GM21447 (cell line): ENCODE results near the gene MPP3.
"Not testable (repeated sequence)": the region's sequence is repeated elsewhere in the genome, so short reads cannot be mapped to it uniquely, and the experiment has no call there.

Experiments
- ATAC-seq: cut with Tn5 transposase; IDR thresholded peaks from one replicate; pipeline ENCODE4 v1.9.1; 2021; ENCODE audit not compliant: unreplicated experiment

Gene MPP3, protein sequence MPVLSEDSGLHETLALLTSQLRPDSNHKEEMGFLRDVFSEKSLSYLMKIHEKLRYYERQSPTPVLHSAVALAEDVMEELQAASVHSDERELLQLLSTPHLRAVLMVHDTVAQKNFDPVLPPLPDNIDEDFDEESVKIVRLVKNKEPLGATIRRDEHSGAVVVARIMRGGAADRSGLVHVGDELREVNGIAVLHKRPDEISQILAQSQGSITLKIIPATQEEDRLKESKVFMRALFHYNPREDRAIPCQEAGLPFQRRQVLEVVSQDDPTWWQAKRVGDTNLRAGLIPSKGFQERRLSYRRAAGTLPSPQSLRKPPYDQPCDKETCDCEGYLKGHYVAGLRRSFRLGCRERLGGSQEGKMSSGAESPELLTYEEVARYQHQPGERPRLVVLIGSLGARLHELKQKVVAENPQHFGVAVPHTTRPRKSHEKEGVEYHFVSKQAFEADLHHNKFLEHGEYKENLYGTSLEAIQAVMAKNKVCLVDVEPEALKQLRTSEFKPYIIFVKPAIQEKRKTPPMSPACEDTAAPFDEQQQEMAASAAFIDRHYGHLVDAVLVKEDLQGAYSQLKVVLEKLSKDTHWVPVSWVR

DNA sequence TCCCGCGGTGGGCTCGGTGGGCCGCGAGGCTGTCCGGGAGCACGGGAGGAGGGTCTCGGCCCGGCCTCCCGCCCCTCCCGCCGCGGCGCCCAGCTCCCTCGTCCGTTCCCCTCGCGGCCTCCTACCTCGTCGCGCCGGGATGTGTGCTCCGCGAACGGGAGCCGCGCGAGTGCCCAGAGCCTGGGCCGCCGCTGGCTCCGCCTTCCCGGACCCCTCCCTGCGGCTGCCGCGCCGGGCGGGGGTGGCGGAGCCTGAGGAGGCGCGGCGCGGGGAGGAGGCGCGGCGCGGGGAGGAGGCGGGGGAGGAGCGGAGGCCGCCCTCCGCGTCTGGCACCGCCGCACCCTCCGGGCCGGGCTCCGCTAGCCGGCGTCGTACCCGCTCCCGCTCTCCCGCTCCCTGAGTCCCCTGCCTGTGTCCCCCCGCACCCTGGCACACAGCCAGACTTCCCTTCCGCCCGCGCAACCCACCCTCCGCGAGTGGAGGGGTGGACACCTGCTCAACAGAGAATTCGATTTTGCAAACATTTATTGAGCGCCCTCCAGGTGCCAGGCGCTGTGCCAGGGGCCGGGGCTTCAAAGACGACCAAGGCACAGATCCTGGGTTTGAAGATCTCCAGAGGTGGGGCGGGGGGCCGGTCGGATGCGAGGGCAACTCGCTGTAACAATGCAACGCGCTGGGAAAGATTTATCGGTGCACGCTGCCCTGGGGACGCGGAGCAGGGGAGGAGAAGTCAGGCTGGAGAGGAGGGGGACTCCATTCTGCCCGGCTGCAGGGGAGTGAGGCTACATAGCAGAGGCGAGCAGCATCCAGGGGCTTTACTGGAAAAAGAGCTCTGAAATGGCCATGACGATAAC is at the start of gene MPP3:
TSS of gene MPP3 (minus strand) at position 171 of the 854 bp plus-strand sequence. CDS start 1,240 bp downstream, outside the sequence.
- no peak for ATAC-seq

GRCh38 chr17:43881758-43882505 is 49.0 kb upstream of the MPP3 start:
- no peak for ATAC-seq

DNA sequence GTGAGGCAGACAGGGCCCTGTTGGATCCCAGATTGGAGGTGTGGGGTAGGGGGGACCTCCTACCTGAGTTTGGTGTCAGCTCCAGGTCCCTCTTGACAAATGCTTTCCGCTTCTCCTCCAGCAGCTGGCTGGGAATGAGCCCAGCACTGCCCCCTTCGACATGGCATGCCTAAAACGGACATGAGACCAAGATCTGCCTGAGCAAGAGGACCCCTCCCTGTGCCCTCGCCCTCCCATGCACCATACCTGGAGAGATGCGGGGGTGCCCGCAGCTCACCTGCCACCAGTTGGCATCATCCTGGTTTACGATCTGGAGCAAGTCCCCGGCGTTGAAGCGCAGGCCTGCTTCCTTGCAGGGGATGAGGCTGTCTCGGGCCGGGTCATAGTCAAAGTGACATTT is 48.2 kb upstream of the MPP3 start:
- no peak for ATAC-seq

GRCh38 chr17:43880420-43880991 is 47.6 kb upstream of the MPP3 start:
- no peak for ATAC-seq

GRCh38 chr17:43879723-43880419 is 46.9 kb upstream of the MPP3 start:
- no peak for ATAC-seq

DNA sequence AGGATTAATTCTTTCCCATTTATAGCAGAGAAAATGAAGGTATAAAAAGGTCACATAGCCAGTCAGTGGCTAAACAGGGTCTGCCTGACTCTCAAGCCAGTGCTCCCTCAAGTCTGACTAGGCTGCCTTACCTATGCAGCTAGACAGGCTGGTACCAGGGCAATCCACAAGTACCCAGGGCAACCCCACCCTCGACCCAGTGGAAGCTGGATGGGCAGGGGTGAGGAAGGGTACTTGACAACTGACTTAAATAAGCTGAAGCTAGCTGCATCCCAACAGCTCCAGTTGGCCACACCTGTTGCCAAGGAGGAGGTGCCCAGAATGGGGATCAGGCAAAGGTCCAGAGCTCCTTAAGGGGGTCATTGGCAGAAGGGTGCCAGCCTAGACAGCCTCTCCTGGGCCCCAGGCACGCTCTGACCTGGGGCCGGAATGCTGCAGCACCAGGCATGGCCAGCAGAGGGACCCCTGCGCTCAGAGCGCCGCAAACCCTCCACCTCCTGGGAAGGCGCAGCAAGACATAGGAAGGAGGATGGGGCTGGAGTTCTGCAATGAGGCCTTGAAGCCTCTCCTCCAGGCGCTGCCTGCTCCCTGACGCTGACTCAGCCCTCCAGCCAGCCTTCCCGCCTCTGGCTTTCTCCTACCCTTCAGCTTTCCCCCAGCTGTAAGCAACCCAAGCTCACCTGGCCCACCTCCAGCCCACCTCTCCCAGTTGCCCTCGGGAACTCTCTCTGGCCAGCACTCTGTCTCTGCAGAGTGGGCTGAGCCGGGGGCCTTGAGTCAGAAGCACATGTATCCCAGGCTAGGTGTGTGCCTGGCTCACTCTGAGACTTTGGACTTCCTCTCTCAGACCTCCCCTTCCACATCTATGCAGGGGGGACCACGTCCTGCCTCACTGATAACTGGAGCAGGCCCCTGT is 45.6 kb upstream of the MPP3 start:
- ATAC-seq: no peak

- no peak for ATAC-seq
These were observed 44.7 kb upstream of the MPP3 start for GRCh38 chr17:43877451-43878155.

DNA sequence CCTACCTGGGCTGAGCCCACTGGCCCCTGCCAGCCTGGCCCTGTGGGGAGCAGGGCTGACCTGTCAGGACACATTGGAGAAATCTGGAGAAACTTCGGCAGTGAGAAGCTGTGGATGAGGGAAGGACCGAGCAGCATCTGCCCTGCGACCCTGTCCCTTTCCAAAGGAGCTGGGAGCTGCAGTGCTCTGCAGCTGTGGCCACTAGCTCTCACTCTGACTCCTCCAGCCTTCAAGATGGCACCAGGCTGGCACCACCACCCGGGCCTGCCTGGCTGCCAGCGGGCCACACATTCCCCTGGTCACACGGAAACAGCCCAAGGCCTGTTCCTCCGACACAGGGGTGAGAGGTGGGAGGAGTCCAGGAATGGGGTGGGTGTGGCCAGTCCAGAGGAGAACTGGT is 44.1 kb upstream of the MPP3 start:
- ATAC-seq: no peak

DNA sequence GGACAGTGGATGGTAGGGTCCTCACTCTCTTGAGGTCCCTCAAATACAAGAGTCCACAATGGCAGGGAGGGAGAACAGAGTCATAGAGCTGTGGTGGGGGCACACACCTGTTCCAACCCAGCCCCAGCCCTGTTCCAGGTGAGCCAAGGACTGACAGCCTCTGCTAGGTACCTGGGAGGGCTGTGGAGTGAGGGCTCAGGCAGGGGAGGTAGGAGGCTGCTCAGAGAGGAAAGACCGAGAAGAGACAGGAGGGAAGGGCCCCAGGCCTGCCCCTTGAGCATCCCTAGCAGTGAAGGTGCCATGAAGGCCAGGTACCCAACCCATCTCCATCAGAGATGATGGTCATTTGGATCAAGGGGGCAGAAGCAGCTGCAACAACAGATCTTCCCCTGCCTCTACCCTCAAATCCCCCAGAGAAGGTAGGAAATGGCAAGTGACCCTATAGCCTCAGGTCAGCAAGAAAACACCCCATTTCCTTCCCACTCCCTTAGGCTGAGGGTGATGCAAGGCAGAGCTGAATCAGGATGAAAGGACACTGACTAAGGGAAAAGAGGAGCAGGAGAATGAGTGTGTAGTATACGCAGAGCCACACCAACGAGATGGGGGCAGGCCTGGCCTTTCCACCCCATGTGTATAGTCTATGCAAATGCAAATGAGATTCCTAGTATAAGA is 42.7 kb upstream of the MPP3 start:
- no peak for ATAC-seq

DNA sequence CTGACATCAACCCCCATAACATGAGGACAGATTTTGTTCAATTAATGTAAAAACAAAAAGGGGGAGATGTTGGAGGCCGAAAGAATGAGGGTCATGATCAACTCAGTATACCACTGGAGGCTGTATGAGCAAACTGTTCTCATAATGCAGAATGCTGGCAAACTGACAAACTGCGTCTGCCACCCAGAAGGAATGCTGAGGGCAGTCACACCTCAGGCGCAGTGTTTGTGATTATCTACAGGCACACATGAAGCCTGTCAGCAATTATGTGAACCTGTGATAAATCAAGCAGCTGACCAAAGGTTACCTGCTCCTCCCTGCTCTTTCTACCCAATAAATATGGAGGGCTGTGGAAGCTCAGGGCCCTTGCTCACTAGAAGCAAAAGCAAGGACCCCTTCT is 41.3 kb upstream of the MPP3 start:
- ATAC-seq: no peak

DNA sequence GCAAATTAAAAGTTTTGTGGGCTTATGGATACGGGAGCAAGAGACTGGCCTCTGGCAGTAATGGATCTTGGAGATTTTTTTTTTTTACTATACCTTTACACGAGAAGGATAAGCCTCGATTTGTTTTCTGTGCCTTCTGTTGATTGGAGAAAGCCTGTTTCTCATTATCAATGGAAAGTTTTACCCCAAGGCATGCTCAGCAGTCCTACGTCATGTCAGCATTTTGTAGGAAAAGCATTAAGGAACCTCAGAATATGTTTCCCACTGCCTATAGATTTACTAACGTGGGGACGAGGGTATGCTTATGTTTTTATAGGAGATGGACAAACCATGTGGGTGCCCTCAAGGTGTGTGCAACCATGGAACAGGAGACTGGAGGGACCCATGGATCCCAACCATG is 40.9 kb upstream of the MPP3 start:
- no peak for ATAC-seq

- no peak for ATAC-seq
These were observed 40.1 kb upstream of the MPP3 start for GRCh38 chr17:43873091-43873490.

GRCh38 chr17:43871946-43872690 is 39.2 kb upstream of the MPP3 start:
- ATAC-seq: no peak

GRCh38 chr17:43869031-43869430 is 36.1 kb upstream of the MPP3 start:
- ATAC-seq: not testable (repeated sequence)

DNA sequence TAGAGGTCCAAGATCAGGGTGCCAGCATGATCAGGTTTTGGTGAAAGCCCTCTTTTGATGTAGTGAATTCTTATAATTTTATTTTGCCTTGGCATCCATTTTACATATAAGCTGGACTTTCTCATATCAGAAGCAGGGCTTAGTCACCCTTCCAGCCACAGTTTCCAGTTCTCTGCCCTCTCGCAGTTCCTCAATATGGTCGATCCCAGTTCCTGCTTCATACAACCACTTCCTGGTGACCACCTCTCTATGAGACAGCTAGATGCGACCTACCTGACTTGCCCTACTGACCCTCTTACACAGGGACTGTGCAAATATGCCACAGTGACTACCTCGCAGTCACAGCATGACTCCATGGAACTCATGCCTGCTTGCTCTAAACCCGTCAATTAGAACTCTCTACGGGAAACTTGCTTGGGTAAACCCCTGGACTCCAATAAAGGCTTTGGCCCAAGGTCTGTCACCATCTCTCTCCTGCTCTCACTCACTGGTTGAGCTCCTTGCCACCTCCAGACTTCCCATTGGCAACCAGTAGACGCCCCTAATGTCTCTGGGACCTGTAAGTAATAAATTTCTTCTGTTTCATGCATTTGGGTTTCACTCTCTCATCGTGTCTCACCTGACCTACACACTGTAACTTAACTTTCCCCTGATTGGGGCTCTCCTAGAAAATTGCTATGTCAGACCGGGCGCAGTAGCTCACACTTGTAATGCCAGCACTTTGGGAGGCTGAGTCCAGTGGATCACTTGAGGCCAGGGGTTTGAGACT is 35.5 kb upstream of the MPP3 start:
- ATAC-seq: no peak
